Measurements from ENCODE around the gene UGGT1.
A peak's percentile ranks its signal among the peaks of the same experiment; 100 is the strongest.

Gene UGGT1

GRCh38 chr2:128139624-128140023 is 48.6 kb downstream of the UGGT1 start:
- no peak for TF ChIP-seq CTCF (conservative IDR thresholded peaks at IDR 0.05; ENCODE audit: control insufficient read depth, insufficient read depth, low read depth, low read length)
- DNase-seq (ENCODE audit: low read depth): no peak
- H3K4me3 ChIP-seq (ENCODE audit: control insufficient read depth, low read depth, low read length): no peak overlapping the region

GRCh38 chr2:128145651-128146050 is 54.7 kb downstream of the UGGT1 start:
- TF ChIP-seq CTCF (conservative IDR thresholded peaks at IDR 0.05; ENCODE audit: control insufficient read depth, insufficient read depth, low read depth, low read length): no peak
- peak; percentile 5 for DNase-seq (ENCODE audit: low read depth)
- H3K4me3 ChIP-seq (ENCODE audit: control insufficient read depth, low read depth, low read length): no peak overlapping the region

GRCh38 chr2:128153786-128154185 is 62.8 kb downstream of the UGGT1 start:
- no peak for DNase-seq (ENCODE audit: low read depth)
- no peak for TF ChIP-seq CTCF (conservative IDR thresholded peaks at IDR 0.05; ENCODE audit: control insufficient read depth, insufficient read depth, low read depth, low read length)
- H3K4me3 ChIP-seq (ENCODE audit: control insufficient read depth, low read depth, low read length): no peak overlapping the region

- TF ChIP-seq CTCF (conservative IDR thresholded peaks at IDR 0.05; ENCODE audit: control insufficient read depth, insufficient read depth, low read depth, low read length): no peak
- no peak overlapping the region for H3K4me3 ChIP-seq (ENCODE audit: control insufficient read depth, low read depth, low read length)
- no peak for DNase-seq (ENCODE audit: low read depth)
Measured at GRCh38 chr2:128154225-128154624, 63.2 kb downstream of the UGGT1 start.

- DNase-seq (ENCODE audit: low read depth): no peak
- TF ChIP-seq CTCF (conservative IDR thresholded peaks at IDR 0.05; ENCODE audit: control insufficient read depth, insufficient read depth, low read depth, low read length): no peak
- H3K4me3 ChIP-seq (ENCODE audit: control insufficient read depth, low read depth, low read length): no peak overlapping the region
Measured at GRCh38 chr2:128155970-128156369, 65.0 kb downstream of the UGGT1 start.

- no peak for DNase-seq (ENCODE audit: low read depth)
- no peak for TF ChIP-seq CTCF (conservative IDR thresholded peaks at IDR 0.05; ENCODE audit: control insufficient read depth, insufficient read depth, low read depth, low read length)
Measured at GRCh38 chr2:128156812-128157211, 65.8 kb downstream of the UGGT1 start.

GRCh38 chr2:128157644-128158043 is 66.6 kb downstream of the UGGT1 start:
- H3K4me3 ChIP-seq (ENCODE audit: control insufficient read depth, low read depth, low read length): no peak overlapping the region
- no peak for TF ChIP-seq CTCF (conservative IDR thresholded peaks at IDR 0.05; ENCODE audit: control insufficient read depth, insufficient read depth, low read depth, low read length)
- DNase-seq (ENCODE audit: low read depth): no peak

More at GRCh38 chr2:128156812-128157211, 65.8 kb downstream of the UGGT1 start:
- no peak overlapping the region for H3K4me3 ChIP-seq (ENCODE audit: control insufficient read depth, low read depth, low read length)
